Measurements from ENCODE around the gene GFOD1. TPM values are rescaled to one million over a fixed set of nuclear protein-coding genes. Genes with fewer than 3 reads are reported as not detected.

GFOD1 gene
- total and polyA plus RNA-seq, 2 of the 4 experiments (the other 2 are of a cell fraction): 1.8 to 3.4 TPM

DNA sequence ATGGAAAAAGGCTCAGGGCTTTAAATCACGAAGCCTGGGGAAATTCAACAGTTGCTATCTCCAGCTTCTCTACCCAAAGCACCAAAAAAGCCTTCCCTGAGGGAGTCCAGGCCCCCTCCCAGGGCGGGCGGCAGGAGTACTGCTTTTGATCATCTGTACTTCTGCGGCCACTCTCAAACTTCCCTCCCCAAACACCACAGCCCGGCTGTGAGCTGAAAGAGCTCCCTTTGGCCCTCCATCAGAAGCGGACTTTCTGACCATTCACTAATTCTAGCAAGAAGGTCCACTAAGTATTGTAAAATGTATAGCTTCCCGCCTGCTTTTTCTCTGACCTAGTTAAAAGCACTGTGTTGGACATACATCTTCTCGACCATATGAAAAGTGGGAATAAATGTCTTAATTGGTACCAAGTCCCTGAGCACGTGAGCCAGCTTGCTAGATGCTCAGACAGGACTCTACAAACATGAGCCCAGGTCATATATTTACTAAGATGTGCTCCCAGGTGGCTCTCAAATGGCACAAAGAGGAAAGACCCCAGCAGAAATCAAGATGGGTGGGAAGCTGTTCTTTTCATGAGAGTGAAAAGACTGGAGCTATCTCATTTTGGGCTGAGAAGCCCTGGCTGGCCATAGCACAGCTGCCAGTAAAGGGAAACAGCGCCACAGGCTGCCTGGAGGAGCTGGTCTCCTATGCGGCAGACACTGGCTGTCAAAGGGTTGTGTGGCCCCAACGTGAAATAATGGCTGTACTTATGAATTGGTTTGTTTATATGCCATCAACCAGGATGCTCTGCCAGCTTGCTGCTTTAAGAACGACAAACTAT, 58.6 kb downstream of the GFOD1 start:
- Histone ChIP-seq H3K9me1 (ENCODE audit: insufficient read depth, low read length) (peaks cover 9% of the 10 kb centered on the region), H2AFZ (replicated peaks; ENCODE audit: low read length, poor library complexity) (no peak overlapping the region), H2BK15ac (ENCODE audit: low read depth, low read length) (no peak overlapping the region), H3K4me1 (ENCODE audit: control insufficient read depth, insufficient read depth, low read length) (peaks cover 7% of the 10 kb centered on the region), H4K91ac (ENCODE audit: insufficient read depth, low read depth, low read length) (no peak overlapping the region), H3K23ac (ENCODE audit: low read depth, low read length) (no peak overlapping the region), H3K18ac (ENCODE audit: low read depth, low read length) (no peak overlapping the region), H2BK120ac (ENCODE audit: low read depth, low read length) (no peak overlapping the region), H3K56ac (ENCODE audit: extremely low read depth, insufficient read depth, low read length) (no peak overlapping the region), H3K14ac (replicated peaks; ENCODE audit: low read depth, low read length) (no peak overlapping the region), H4K8ac (ENCODE audit: low read depth in 2 of 2, low read length in 2 of 2) (no peak overlapping the region), H3K4me3 (ENCODE audit: insufficient read depth, low read depth, low read length) (no peak overlapping the region), H2BK20ac (ENCODE audit: low read depth, low read length) (no peak overlapping the region), H3K4me2 (ENCODE audit: low read depth, low read length) (no peak overlapping the region), H3K9ac (ENCODE audit: low read depth, low read length) (no peak overlapping the region), H3K27ac (ENCODE audit: insufficient read depth, low read length) (no peak overlapping the region), H3K9me3 (ENCODE audit: control insufficient read depth, insufficient read depth, low read length) (no peaks in the 10 kb centered on the region), H2BK5ac (ENCODE audit: low read depth, low read length, poor library complexity, severe bottlenecking) (no peak overlapping the region), H3K36me3 (ENCODE audit: control insufficient read depth, insufficient read depth, low read length) (no peaks in the 10 kb centered on the region), H3K79me1 (ENCODE audit: low read depth in 1 of 2, low read length in 2 of 2) (peaks cover 5 to 12% of the 10 kb centered on the region in 2 experiments; a peak in 3 of 4 replicates), H2AK9ac (replicated peaks; ENCODE audit: low read depth, low read length, poor library complexity) (no peak overlapping the region), H4K5ac (ENCODE audit: low read depth, low read length) (no peak overlapping the region), H3K27me3 (ENCODE audit: control insufficient read depth, insufficient read depth, low read length) (no peaks in the 10 kb centered on the region), H4K20me1 (ENCODE audit: insufficient read depth, low read length) (no peaks in the 10 kb centered on the region), H3K4ac (ENCODE audit: low read depth, low read length) (no peak overlapping the region), H2AK5ac (ENCODE audit: low read depth, low read length) (no peak overlapping the region)
- ATAC-seq (ENCODE audit: low read depth) (no peak), DNase-seq (no peak)
- CTCF ChIA-PET: no interaction called here
- in situ Hi-C loops (cut with MboI; ENCODE audit: low sequenced_read_pairs) (no loop called here), dilution Hi-C loops (cut with HindIII; ENCODE audit: low sequenced_read_pairs, unreplicated experiment) (no loop called here), intact Hi-C loops (cut with micrococcal nuclease) (no loop called here)
- no peak for TF ChIP-seq POLR2A (IDR thresholded peaks at IDR 0.05; ENCODE audit: low read depth, low read length)
- 68% methylated on average over 4 of the region's 13 CpGs; no CpG with 5 or more reads in 1 of the 2 experiments for WGBS, 2 experiments (ENCODE audit: extremely low coverage in 2 of 2, insufficient read length in 1 of 2)
- no TSS peak for BruUV-seq (replicated peaks)
- POLR2A ChIA-PET (ENCODE audit: unreplicated experiment): no interaction called here
